Muscle layer of duodenum (tissue), 2 donors: Measurements from ENCODE around the gene KIF11.
A peak's percentile ranks its signal among the peaks of the same experiment; 100 is the strongest.

ENCODE experiments used
- H3K27ac ChIP-seq: one replicate; pipeline ENCODE4 v1.7.0; 2013; ENCODE audit warnings: mild to moderate bottlenecking, low read length
- H3K27me3 ChIP-seq: one replicate; pipeline ENCODE4 v1.7.0; 2013; ENCODE audit warnings: low read depth, mild to moderate bottlenecking, control low read depth, low read length
- H3K36me3 ChIP-seq, 2 donors: one replicate each; pipeline ENCODE4 v1.7.0; 2013; ENCODE audit warnings: low read length in 2 of 2, control low read depth in 1 of 2, mild to moderate bottlenecking in 1 of 2; ENCODE audit not compliant: insufficient read depth in 2 of 2, control insufficient read depth in 1 of 2
- H3K4me1 ChIP-seq, 2 donors: one replicate each; pipeline ENCODE4 v1.7.0; 2013; ENCODE audit warnings: low read length in 2 of 2, mild to moderate bottlenecking in 2 of 2, control low read depth in 1 of 2, moderate library complexity in 1 of 2; ENCODE audit not compliant: insufficient read depth in 2 of 2, control insufficient read depth in 1 of 2
- H3K4me3 ChIP-seq, 2 donors: one replicate each; pipeline ENCODE4 v1.7.0; 2013; ENCODE audit warnings: low read length in 2 of 2, low read depth in 1 of 2, mild to moderate bottlenecking in 1 of 2
- H3K9me3 ChIP-seq, 2 donors: one replicate each; pipeline ENCODE4 v1.7.0; 2013; ENCODE audit warnings: low read length in 2 of 2, control low read depth in 1 of 2, mild to moderate bottlenecking in 1 of 2; ENCODE audit not compliant: control insufficient read depth in 1 of 2
- donor health status: healthy.

Gene KIF11

DNA sequence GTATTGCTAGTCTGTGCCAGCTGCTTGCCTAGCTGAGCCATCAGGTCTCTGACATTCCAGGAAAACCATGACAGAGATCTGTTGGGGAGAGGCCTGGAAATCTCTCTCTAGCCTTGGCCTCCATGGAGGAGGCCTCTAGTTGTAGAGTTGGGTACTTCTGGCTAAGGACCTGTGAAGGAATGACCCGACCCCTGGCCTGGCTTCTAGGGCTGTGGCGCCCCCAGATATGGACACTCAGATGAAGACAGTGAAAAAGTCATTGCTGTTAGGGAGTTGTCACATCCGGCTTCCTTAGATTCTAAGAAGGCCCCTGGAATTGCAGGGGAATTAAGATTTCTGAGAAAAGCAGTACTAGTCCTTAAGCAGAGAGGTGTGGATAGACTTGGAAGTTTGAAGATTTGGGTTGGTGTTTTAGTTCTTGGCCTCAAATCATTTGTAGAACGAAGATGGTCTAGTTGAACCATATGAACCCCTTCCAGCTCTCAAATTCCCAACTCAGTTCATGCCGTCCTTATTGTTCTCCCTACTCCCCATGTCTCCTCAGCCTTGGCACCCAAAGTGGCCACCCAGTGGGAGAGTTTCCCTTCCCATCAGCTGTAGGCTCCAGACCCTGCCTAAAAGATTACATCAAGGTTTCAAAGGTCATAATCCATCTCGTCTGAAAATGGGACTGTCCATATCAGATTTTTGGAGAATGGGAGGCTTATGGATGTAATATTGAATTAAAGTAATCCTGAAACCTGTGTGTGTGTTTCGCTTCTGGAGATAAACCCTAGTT, 103.9 kb downstream of the KIF11 start:
- no peaks in the 10 kb centered on the region for H3K9me3 ChIP-seq
- peaks cover 0 to 3% of the 10 kb centered on the region in 2 donors for H3K36me3 ChIP-seq
- H3K4me1 ChIP-seq: peaks cover 0 to 16% of the 10 kb centered on the region in 2 donors
- H3K4me3 ChIP-seq: no peak overlapping the region
- peaks cover 15% of the 10 kb centered on the region for H3K27me3 ChIP-seq
- no peak overlapping the region for H3K27ac ChIP-seq

GRCh38 chr10:92697663-92698511, 105.0 kb downstream of the KIF11 start:
- Histone ChIP-seq H3K27me3 (peaks cover 15% of the 10 kb centered on the region), H3K4me3 (no peak overlapping the region), H3K4me1 (peaks cover 0 to 12% of the 10 kb centered on the region in 2 donors), H3K36me3 (no peaks in the 10 kb centered on the region), H3K9me3 (no peaks in the 10 kb centered on the region), H3K27ac (no peak overlapping the region)

DNA sequence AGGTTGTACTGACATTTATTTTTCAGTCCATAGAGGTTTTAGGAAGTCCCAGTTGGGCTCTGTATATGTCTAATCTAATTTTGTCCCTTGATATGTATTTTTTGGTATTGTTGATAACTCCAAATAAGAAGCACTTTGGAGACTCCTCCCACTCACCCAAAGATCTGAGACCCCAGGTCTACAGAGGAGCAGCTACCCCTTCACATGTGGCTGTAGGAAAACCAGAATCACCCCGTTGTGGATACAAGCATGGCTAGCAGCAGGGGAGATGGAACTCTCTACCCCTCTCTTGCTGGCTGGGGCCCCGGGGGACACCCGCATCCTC, 106.2 kb downstream of the KIF11 start:
- H3K36me3 ChIP-seq: no peaks in the 10 kb centered on the region
- peaks cover 0 to 12% of the 10 kb centered on the region in 2 donors for H3K4me1 ChIP-seq
- H3K9me3 ChIP-seq: no peaks in the 10 kb centered on the region
- H3K4me3 ChIP-seq: peak overlapping the region; percentile 50 to 53
- peaks cover 15% of the 10 kb centered on the region for H3K27me3 ChIP-seq
- no peak overlapping the region for H3K27ac ChIP-seq

GRCh38 chr10:92699518-92700381, 106.8 kb downstream of the KIF11 start:
- Histone ChIP-seq H3K4me1 (peaks cover 0 to 12% of the 10 kb centered on the region in 2 donors), H3K36me3 (no peaks in the 10 kb centered on the region), H3K27me3 (peaks cover 15% of the 10 kb centered on the region), H3K9me3 (no peaks in the 10 kb centered on the region), H3K27ac (no peak overlapping the region), H3K4me3 (peak overlapping the region; percentile 50 to 53)

GRCh38 chr10:92702301-92702916, 109.5 kb downstream of the KIF11 start:
- peaks cover 0 to 12% of the 10 kb centered on the region in 2 donors for H3K4me1 ChIP-seq
- no peaks in the 10 kb centered on the region for H3K9me3 ChIP-seq
- H3K27me3 ChIP-seq: peaks cover 7% of the 10 kb centered on the region
- H3K36me3 ChIP-seq: no peaks in the 10 kb centered on the region
- no peak overlapping the region for H3K4me3 ChIP-seq
- H3K27ac ChIP-seq: no peak overlapping the region
